HEK293 (cell line): ENCODE data around the gene LIN7A.

ENCODE experiments used
- CTCF ChIA-PET: fragments of 350-600 bp; formaldehyde crosslinking; extraction: SDS; loops from one replicate; lab custom pipeline; 2021; ENCODE audit warnings: antibody characterized with exemption; lab: Yijun Ruan, JAX
- POLR2A ChIA-PET: fragments of 300-600 bp; formaldehyde crosslinking; extraction: SDS; loops from one replicate; lab custom pipeline; 2020; ENCODE audit warnings: antibody characterized with exemption, inconsistent platforms; lab: Yijun Ruan, JAX
- H3K27ac ChIP-seq: fragments of 200-500 bp; sonication (Bioruptor generic); 2 replicates; pipeline ENCODE4 v1.5.1; 2014; ENCODE audit warnings: low read depth, low read length, control low read depth, inconsistent platforms; ENCODE audit errors: extremely low read depth
- H3K36me3 ChIP-seq, 2 experiments: fragments of 200-500 bp in 1 of 2; sonication (Bioruptor generic) in 1 of 2; 1 replicate in 1 of 2; 2 replicates in 1 of 2; pipeline ENCODE4 v1.5.1; 2014 to 2017; ENCODE audit warnings: inconsistent platforms in 2 of 2, low read length in 2 of 2; ENCODE audit not compliant: control insufficient read depth in 2 of 2, insufficient read depth in 1 of 2
- H3K4me1 ChIP-seq: fragments of 200-500 bp; sonication (Bioruptor generic); 2 replicates; pipeline ENCODE4 v1.5.1; 2014; ENCODE audit warnings: mild to moderate bottlenecking, low read length, inconsistent platforms; ENCODE audit not compliant: control insufficient read depth, insufficient read depth
- H3K4me3 ChIP-seq: 2 replicates; pipeline ENCODE4 v1.5.1; 2011; ENCODE audit warnings: low read depth, mild to moderate bottlenecking, control low read depth, low read length, moderate library complexity
- H3K9me3 ChIP-seq: fragments of 200-500 bp; sonication (Bioruptor generic); 2 replicates; pipeline ENCODE4 v1.5.1; 2014; ENCODE audit warnings: low read depth, low read length, inconsistent platforms; ENCODE audit not compliant: control insufficient read depth, insufficient read depth
- GLI4 ChIP-seq: fragments of 450-650 bp; formaldehyde crosslinking; IDR thresholded peaks from 2 replicates; pipeline ENCODE4 v1.5.1; 2016; ENCODE audit warnings: missing biosample characterization, missing genetic modification characterization
- KLF7 ChIP-seq: fragments of 450-650 bp; formaldehyde crosslinking; IDR thresholded peaks from 2 replicates; pipeline ENCODE4 v1.5.1; 2016; ENCODE audit warnings: missing biosample characterization, missing genetic modification characterization, borderline replicate concordance
- REPIN1 ChIP-seq: fragments of 450-650 bp; formaldehyde crosslinking; IDR thresholded peaks from 2 replicates; pipeline ENCODE4 v1.5.1; 2017; ENCODE audit warnings: missing biosample characterization, missing genetic modification characterization, low read depth
- SCRT1 ChIP-seq: fragments of 450-650 bp; formaldehyde crosslinking; IDR thresholded peaks from 2 replicates; pipeline ENCODE4 v1.5.1; 2016; ENCODE audit warnings: missing biosample characterization, missing genetic modification characterization, borderline replicate concordance
- ZBTB7A ChIP-seq: fragments of 450-650 bp; formaldehyde crosslinking; IDR thresholded peaks from 2 replicates; pipeline ENCODE4 v1.5.1; 2016; ENCODE audit warnings: low read depth, missing biosample characterization, missing genetic modification characterization
- ZFP3 ChIP-seq: fragments of 450-650 bp; formaldehyde crosslinking; IDR thresholded peaks from 2 replicates; pipeline ENCODE4 v1.5.1; 2016; ENCODE audit warnings: low read depth, missing biosample characterization, missing genetic modification characterization
- ZFP69B ChIP-seq: fragments of 450-650 bp; formaldehyde crosslinking; IDR thresholded peaks from 2 replicates; pipeline ENCODE4 v1.5.1; 2016; ENCODE audit warnings: missing biosample characterization, missing genetic modification characterization
- ZIC2 ChIP-seq: fragments of 450-650 bp; formaldehyde crosslinking; IDR thresholded peaks from 2 replicates; pipeline ENCODE4 v1.5.1; 2016; ENCODE audit warnings: missing biosample characterization, missing genetic modification characterization
- ZNF155 ChIP-seq: fragments of 450-650 bp; formaldehyde crosslinking; IDR thresholded peaks from 2 replicates; pipeline ENCODE4 v1.5.1; 2016; ENCODE audit warnings: missing biosample characterization, missing genetic modification characterization
- ZNF221 ChIP-seq: fragments of 450-650 bp; formaldehyde crosslinking; IDR thresholded peaks from 2 replicates; pipeline ENCODE4 v1.5.1; 2017; ENCODE audit warnings: missing biosample characterization, missing genetic modification characterization, borderline replicate concordance
- ZNF239 ChIP-seq: fragments of 450-650 bp; formaldehyde crosslinking; IDR thresholded peaks from 2 replicates; pipeline ENCODE4 v1.5.1; 2016; ENCODE audit warnings: missing biosample characterization, missing genetic modification characterization
- ZNF24 ChIP-seq: fragments of 450-650 bp; formaldehyde crosslinking; IDR thresholded peaks from 2 replicates; pipeline ENCODE4 v1.5.1; 2016; ENCODE audit warnings: missing biosample characterization, missing genetic modification characterization
- ZNF274 ChIP-seq, 2 experiments: fragments of 200-500 bp in 1 of 2; fragments of 450-650 bp in 1 of 2; sonication (Bioruptor generic) in 1 of 2; formaldehyde crosslinking in 1 of 2; IDR thresholded peaks; 2 replicates each; pipeline versions ENCODE4 v1.5.1 to v1.6.1; 2014 to 2016; ENCODE audit warnings: borderline replicate concordance in 1 of 2, inconsistent platforms in 1 of 2, low read length in 1 of 2, missing biosample characterization in 1 of 2, missing genetic modification characterization in 1 of 2
- ZNF292 ChIP-seq: fragments of 450-650 bp; formaldehyde crosslinking; IDR thresholded peaks from 2 replicates; pipeline ENCODE4 v1.5.1; 2016; ENCODE audit warnings: low read depth, missing biosample characterization, missing genetic modification characterization, borderline replicate concordance
- ZNF302 ChIP-seq: fragments of 450-650 bp; formaldehyde crosslinking; IDR thresholded peaks from 2 replicates; pipeline ENCODE4 v1.5.1; 2016; ENCODE audit warnings: missing biosample characterization, missing genetic modification characterization, low read depth
- ZNF324 ChIP-seq: fragments of 450-650 bp; formaldehyde crosslinking; IDR thresholded peaks from 2 replicates; pipeline ENCODE4 v1.5.1; 2016; ENCODE audit warnings: missing biosample characterization, missing genetic modification characterization
- ZNF366 ChIP-seq: fragments of 450-650 bp; formaldehyde crosslinking; conservative IDR thresholded peaks from 2 replicates; pipeline ENCODE4 v1.5.1; 2016; ENCODE audit warnings: missing biosample characterization, missing genetic modification characterization
- ZNF37A ChIP-seq: fragments of 450-650 bp; IDR thresholded peaks from 2 replicates; pipeline ENCODE4 v1.5.1; 2018; ENCODE audit warnings: missing biosample characterization, missing genetic modification characterization
- ZNF558 ChIP-seq: fragments of 450-650 bp; formaldehyde crosslinking; IDR thresholded peaks from 2 replicates; pipeline ENCODE4 v1.5.1; 2016; ENCODE audit warnings: missing biosample characterization, missing genetic modification characterization
- ZNF560 ChIP-seq: fragments of 450-650 bp; formaldehyde crosslinking; IDR thresholded peaks from 2 replicates; pipeline ENCODE4 v1.5.1; 2017; ENCODE audit warnings: missing biosample characterization, missing genetic modification characterization, borderline replicate concordance
- ZNF658 ChIP-seq: fragments of 450-650 bp; formaldehyde crosslinking; IDR thresholded peaks from 2 replicates; pipeline ENCODE4; 2016; ENCODE audit warnings: missing biosample characterization, missing genetic modification characterization
- ZSCAN16 ChIP-seq: fragments of 450-650 bp; formaldehyde crosslinking; IDR thresholded peaks from 2 replicates; pipeline ENCODE4 v1.5.1; 2016; ENCODE audit warnings: missing biosample characterization, missing genetic modification characterization
- TF ChIP-seq, protein P1 (sequence below): fragments of 450-650 bp; formaldehyde crosslinking; optimal IDR thresholded peaks from 2 replicates; pipeline ENCODE3; 2016; ENCODE audit warnings: missing biosample characterization, mild to moderate bottlenecking, missing genetic modification characterization
- TF ChIP-seq, protein P2 (sequence below): fragments of 450-650 bp; formaldehyde crosslinking; IDR thresholded peaks from 2 replicates; pipeline ENCODE4 v1.5.1; 2016; ENCODE audit warnings: missing biosample characterization, missing genetic modification characterization, borderline replicate concordance
- TF ChIP-seq, protein P3 (sequence below): fragments of 450-650 bp; formaldehyde crosslinking; IDR thresholded peaks from 2 replicates; pipeline ENCODE4 v1.5.1; 2016; ENCODE audit warnings: missing biosample characterization, missing genetic modification characterization
- TF ChIP-seq, protein P4 (sequence below): fragments of 450-650 bp; formaldehyde crosslinking; IDR thresholded peaks from 2 replicates; pipeline ENCODE4 v1.5.1; 2016; ENCODE audit warnings: missing biosample characterization, missing genetic modification characterization

The LIN7A gene

DNA sequence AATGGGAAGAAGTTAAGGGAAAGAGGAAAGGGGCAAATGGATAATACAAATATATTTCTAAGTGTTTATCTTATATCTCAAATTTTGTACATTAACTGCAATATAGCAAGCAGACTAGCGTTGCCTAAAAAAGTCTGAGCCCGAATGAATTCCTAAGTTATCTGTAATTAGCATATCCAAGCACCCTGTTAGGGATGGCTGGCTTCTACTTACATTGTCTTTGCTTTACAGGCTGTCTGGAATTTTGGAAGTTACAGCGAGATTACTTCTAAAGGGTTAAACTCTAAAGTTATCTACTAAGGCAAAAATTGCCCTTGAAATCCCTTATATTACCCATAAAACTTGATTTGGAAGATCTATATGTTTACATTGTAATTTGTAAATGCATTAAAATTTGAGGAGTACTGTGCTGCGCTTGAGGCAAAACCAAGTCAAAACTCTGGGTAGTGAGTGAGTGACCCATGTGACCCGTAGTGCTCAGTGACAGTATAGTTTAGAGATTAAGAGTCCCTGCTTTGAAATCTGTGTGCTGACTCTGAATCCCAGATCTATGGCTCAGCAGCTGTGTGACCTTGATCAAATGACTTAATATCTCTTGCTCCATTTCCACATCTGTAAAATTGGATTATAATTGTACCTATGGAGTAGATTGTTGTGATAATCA lies 17.3 kb upstream of the LIN7A start:
- Histone ChIP-seq H3K4me1 (no peaks in the 10 kb centered on the region), H3K9me3 (no peaks in the 10 kb centered on the region), H3K4me3 (no peak overlapping the region), H3K36me3 (no peaks in the 10 kb centered on the region), H3K27ac (no peak overlapping the region)
- CTCF ChIA-PET, result no interaction called here
- TF ChIP-seq ZFP69B (tag by site-specific recombination) (no peak), ZNF366 (tag by site-specific recombination) (no peak), ZFP3 (no peak), ZNF24 (tag by site-specific recombination) (no peak), ZNF302 (no peak), ZSCAN16 (tag by site-specific recombination) (no peak), ZNF155 (tag by site-specific recombination) (no peak), REPIN1 (tag by site-specific recombination) (no peak), KLF7 (tag by site-specific recombination) (no peak)
- POLR2A ChIA-PET, result no interaction called here

DNA sequence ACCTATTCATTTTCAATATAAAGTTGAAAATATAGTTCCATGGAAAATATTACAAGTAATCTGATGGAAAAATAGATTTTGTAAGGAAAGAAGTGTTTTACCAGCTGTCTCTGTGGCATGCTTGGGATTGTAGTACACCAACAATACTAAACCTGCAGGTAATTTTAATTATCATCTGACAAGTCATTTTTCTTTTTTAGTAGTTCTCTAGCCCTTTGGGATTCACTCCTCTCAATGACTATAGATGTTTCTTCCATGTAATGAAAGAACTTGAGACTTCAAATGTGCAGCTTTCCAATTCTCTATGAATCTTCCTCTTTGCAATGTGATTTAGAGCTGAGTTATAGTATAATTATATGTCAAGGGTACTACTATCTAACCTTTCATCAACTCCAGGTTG lies 14.7 kb upstream of the LIN7A start:
- ChIA-PET CTCF (no interaction called here), POLR2A (no interaction called here)
- no peak overlapping the region for H3K4me3 ChIP-seq
- H3K4me1 ChIP-seq, result no peaks in the 10 kb centered on the region
- H3K27ac ChIP-seq, result no peak overlapping the region
- H3K36me3 ChIP-seq, result no peaks in the 10 kb centered on the region
- H3K9me3 ChIP-seq, result no peaks in the 10 kb centered on the region
- TF ChIP-seq, protein P1, sequence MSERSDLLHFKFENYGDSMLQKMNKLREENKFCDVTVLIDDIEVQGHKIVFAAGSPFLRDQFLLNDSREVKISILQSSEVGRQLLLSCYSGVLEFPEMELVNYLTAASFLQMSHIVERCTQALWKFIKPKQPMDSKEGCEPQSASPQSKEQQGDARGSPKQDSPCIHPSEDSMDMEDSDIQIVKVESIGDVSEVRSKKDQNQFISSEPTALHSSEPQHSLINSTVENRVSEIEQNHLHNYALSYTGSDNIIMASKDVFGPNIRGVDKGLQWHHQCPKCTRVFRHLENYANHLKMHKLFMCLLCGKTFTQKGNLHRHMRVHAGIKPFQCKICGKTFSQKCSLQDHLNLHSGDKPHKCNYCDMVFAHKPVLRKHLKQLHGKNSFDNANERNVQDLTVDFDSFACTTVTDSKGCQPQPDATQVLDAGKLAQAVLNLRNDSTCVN (tag by site-specific recombination), result no peak
- TF ChIP-seq, protein P2, sequence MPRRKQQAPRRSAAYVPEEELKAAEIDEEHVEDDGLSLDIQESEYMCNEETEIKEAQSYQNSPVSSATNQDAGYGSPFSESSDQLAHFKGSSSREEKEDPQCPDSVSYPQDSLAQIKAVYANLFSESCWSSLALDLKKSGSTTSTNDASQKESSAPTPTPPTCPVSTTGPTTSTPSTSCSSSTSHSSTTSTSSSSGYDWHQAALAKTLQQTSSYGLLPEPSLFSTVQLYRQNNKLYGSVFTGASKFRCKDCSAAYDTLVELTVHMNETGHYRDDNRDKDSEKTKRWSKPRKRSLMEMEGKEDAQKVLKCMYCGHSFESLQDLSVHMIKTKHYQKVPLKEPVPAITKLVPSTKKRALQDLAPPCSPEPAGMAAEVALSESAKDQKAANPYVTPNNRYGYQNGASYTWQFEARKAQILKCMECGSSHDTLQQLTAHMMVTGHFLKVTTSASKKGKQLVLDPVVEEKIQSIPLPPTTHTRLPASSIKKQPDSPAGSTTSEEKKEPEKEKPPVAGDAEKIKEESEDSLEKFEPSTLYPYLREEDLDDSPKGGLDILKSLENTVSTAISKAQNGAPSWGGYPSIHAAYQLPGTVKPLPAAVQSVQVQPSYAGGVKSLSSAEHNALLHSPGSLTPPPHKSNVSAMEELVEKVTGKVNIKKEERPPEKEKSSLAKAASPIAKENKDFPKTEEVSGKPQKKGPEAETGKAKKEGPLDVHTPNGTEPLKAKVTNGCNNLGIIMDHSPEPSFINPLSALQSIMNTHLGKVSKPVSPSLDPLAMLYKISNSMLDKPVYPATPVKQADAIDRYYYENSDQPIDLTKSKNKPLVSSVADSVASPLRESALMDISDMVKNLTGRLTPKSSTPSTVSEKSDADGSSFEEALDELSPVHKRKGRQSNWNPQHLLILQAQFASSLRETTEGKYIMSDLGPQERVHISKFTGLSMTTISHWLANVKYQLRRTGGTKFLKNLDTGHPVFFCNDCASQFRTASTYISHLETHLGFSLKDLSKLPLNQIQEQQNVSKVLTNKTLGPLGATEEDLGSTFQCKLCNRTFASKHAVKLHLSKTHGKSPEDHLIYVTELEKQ, result no peak
- TF ChIP-seq, protein P3, sequence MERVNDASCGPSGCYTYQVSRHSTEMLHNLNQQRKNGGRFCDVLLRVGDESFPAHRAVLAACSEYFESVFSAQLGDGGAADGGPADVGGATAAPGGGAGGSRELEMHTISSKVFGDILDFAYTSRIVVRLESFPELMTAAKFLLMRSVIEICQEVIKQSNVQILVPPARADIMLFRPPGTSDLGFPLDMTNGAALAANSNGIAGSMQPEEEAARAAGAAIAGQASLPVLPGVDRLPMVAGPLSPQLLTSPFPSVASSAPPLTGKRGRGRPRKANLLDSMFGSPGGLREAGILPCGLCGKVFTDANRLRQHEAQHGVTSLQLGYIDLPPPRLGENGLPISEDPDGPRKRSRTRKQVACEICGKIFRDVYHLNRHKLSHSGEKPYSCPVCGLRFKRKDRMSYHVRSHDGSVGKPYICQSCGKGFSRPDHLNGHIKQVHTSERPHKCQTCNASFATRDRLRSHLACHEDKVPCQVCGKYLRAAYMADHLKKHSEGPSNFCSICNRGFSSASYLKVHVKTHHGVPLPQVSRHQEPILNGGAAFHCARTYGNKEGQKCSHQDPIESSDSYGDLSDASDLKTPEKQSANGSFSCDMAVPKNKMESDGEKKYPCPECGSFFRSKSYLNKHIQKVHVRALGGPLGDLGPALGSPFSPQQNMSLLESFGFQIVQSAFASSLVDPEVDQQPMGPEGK (tag by site-specific recombination), result no peak
- no peak for TF ChIP-seq ZNF658 (tag by site-specific recombination)
- no peak for TF ChIP-seq ZNF274 (IDR thresholded peaks at IDR 0.05; ENCODE audit: low read length)
- TF ChIP-seq ZNF274 (tag by site-specific recombination; IDR thresholded peaks at IDR 0.05; ENCODE audit: borderline replicate concordance), result no peak
- no peak for TF ChIP-seq ZNF221
- TF ChIP-seq ZNF37A (tag by site-specific recombination), result no peak
- no peak for TF ChIP-seq ZNF239
- no peak for TF ChIP-seq ZNF558 (tag by site-specific recombination)
- TF ChIP-seq, protein P4, sequence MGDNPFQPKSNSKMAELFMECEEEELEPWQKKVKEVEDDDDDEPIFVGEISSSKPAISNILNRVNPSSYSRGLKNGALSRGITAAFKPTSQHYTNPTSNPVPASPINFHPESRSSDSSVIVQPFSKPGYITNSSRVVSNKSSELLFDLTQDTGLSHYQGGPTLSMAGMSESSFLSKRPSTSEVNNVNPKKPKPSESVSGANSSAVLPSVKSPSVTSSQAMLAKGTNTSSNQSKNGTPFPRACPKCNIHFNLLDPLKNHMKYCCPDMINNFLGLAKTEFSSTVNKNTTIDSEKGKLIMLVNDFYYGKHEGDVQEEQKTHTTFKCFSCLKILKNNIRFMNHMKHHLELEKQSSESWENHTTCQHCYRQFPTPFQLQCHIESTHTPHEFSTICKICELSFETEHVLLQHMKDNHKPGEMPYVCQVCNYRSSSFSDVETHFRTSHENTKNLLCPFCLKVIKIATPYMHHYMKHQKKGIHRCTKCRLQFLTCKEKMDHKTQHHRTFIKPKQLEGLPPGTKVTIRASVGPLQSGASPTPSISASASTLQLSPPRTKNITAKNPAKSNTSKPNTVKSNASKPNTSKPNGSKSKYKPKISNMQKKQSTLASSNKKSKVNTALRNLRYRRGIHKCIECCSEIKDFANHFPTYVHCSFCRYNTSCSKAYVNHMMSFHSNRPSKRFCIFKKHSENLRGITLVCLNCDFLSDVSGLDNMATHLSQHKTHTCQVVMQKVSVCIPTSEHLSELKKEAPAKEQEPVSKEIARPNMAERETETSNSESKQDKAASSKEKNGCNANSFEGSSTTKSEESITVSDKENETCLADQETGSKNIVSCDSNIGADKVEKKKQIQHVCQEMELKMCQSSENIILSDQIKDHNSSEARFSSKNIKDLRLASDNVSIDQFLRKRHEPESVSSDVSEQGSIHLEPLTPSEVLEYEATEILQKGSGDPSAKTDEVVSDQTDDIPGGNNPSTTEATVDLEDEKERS (tag by site-specific recombination), result no peak
- no peak for TF ChIP-seq ZBTB7A (tag by site-specific recombination)
- TF ChIP-seq ZIC2, result no peak
- TF ChIP-seq ZNF292 (tag by site-specific recombination), result no peak
- no peak for TF ChIP-seq ZNF324 (tag by site-specific recombination)
- TF ChIP-seq SCRT1, result no peak
- no peak for TF ChIP-seq GLI4 (tag by site-specific recombination)
- TF ChIP-seq ZNF560, result no peak
